NOMO-1 treated with dmso at 0.1 percent for 144 hours (cell line): ENCODE data around the gene PPFIBP1.
"Not testable (repeated sequence)": the region's sequence is repeated elsewhere in the genome, so short reads cannot be mapped to it uniquely, and the experiment has no call there.

ENCODE experiments used
- DNase-seq: peaks from one replicate; lab custom pipeline; 2025; ENCODE audit not compliant: unreplicated experiment; lab: John Stamatoyannopoulos, UW

PPFIBP1 gene

GRCh38 chr12:27703720-27704452, 179.9 kb downstream of the PPFIBP1 start:
- DNase-seq, result no peak

GRCh38 chr12:27705263-27705662, 181.3 kb downstream of the PPFIBP1 start:
- no peak for DNase-seq

GRCh38 chr12:27707216-27707615, 183.2 kb downstream of the PPFIBP1 start:
- DNase-seq, result no peak

GRCh38 chr12:27709212-27709931, 185.4 kb downstream of the PPFIBP1 start:
- DNase-seq, result no peak

- DNase-seq, result no peak
Measured at GRCh38 chr12:27709932-27710591, 186.1 kb downstream of the PPFIBP1 start.

GRCh38 chr12:27710592-27711316, 186.7 kb downstream of the PPFIBP1 start, which contains the start of gene MRPS35:
Gene MRPS35, plus strand, starts transcription at chr12:27710832. Its CDS starts 12 bp downstream, at chr12:27710844.
- DNase-seq, result peak; percentile 95

GRCh38 chr12:27711317-27711682, 187.3 kb downstream of the PPFIBP1 start:
- no peak for DNase-seq

GRCh38 chr12:27711967-27712366, 188.0 kb downstream of the PPFIBP1 start:
- no peak for DNase-seq

- no peak for DNase-seq
Measured at GRCh38 chr12:27723212-27723611, 199.2 kb downstream of the PPFIBP1 start.

- DNase-seq, result no peak
Measured at GRCh38 chr12:27730097-27730588, 206.1 kb downstream of the PPFIBP1 start.

GRCh38 chr12:27732281-27732680, 208.3 kb downstream of the PPFIBP1 start:
- no peak for DNase-seq

- DNase-seq, result no peak
Measured at GRCh38 chr12:27733052-27733656, 209.1 kb downstream of the PPFIBP1 start.

- DNase-seq, result no peak
Measured at GRCh38 chr12:27733791-27734190, 209.8 kb downstream of the PPFIBP1 start.

GRCh38 chr12:27734321-27734720, 210.3 kb downstream of the PPFIBP1 start:
- not testable (repeated sequence) for DNase-seq

- no peak for DNase-seq
Measured at GRCh38 chr12:27743601-27744000, 219.6 kb downstream of the PPFIBP1 start.
